Medulla oblongata (tissue), 1 donor: Measurements from ENCODE around the gene PDE4D.
"Not testable (repeated sequence)": the region's sequence is repeated elsewhere in the genome, so short reads cannot be mapped to it uniquely, and the experiment has no call there.

Experiments
- DNase-seq: peaks from one replicate; pipeline ENCODE4 v3.0.0-alpha.2; 2015; ENCODE audit errors: extremely low spot score

PDE4D gene

DNA sequence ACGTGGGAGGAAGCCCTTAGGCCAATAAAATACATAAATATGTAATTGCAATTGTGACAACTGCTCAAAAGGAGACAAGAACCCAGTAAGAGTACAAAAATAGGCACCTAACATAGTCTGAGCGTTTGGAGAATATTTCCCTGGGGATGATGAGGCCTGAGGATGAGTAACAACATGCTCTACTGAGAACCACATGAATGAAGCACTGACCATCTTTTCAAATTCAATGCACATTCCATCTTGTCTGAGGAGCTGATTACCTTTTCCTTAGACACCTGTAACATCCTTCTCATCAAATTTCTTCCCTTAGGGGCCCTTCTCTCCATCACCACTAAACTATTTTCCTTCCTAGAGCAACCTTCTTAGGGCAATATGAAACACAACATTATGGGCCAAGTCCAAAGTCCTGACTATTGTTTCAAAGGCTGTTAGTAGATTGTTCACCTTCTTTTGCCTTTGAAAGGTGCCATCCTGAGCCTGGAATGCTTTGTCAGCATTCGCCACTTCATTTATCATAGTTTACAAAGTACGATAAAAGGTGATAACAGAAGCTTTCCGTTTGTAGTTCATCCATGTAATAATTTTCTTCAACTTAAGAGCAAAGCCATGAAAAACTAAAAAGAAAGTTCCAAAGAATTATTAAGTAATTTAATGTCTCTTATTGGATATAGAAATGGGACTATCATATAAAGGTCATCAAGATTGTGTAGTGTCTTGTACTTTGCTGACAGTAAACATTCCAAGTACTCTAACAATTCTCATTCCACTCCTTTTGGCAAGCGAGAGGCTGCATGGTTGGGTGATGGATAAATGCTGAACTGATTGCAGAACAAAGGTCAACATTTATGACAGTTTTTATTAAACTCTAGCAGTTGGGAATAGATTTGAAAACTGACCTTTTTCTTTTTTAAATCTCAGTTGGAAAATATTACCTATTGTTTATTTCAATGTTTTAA is 471.3 kb downstream of the PDE4D start:
- DNase-seq, result no peak

DNA sequence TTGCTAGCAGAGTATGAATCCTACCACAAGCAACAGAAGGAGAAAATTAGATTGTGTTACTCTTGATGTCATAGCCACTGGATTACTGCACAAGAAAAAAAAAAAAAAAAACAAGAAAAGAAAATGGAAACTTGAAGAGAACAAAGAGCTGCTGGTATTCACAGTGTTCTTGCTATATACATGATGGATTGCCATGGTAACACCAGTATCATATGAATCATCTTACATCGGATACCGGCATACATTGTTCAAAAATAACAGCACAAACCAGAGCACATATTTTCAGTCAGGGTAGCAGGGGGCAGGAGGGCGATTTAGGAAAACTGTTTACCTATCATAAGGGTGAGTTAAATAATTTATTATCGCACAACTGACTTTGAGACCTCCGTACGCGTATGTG is 472.9 kb downstream of the PDE4D start:
- DNase-seq, result no peak

DNA sequence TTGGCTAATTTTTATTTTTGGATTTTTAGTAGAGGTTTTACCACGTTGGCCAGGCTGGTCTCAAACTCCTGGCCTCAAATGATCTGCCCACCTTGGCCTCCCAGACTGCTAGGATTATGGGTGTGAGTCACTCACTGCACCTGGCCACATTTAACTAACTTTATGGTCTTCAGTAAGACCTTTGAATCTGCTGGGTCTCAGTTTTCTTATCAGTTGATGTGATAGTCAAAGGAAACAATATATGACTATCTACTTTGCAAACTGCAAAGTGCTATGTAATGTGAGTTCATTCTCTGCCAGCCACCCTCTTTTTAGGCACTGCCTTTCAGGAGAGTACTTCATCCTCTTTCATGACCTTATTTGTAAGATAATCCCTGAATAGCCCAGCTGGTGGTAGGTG is 474.7 kb downstream of the PDE4D start:
- DNase-seq, result no peak

DNA sequence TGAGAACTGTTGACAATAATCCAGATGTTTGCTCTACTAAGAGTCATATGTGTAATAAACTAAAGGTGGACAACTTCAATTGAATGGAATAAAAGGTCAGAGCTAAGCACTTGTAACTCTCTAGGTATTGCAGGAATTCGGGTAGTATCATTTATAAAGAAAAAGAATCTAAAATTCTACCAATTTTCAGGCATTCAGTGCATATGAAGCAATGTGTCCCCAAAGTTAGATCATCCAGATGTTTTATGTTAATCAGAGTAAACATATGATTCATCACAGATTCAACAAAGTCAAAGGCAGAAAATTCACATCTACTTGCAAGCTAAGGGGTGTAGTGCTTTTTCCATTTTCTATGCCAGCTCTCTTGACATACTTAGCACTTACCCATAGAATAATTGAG is 477.1 kb downstream of the PDE4D start:
- no peak for DNase-seq

DNA sequence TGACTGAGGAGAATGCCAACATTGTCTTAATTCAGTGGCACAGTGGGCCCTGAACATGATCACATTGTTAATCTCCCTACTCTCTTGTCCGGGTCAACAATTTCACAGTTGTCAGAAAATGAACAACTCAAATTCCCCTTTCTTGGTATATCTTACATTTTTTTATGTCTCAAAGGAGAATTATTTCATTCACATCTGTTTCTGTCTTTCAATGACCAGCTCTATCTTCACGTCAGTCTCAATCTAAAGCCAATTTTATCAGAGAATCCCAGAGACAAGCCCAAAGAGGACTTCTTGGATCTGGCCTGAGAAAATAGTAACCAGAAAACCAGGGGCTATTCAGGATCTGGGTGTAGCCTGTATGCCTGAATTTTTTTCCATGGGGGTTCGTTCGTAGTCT is 477.5 kb downstream of the PDE4D start:
- no peak for DNase-seq

DNA sequence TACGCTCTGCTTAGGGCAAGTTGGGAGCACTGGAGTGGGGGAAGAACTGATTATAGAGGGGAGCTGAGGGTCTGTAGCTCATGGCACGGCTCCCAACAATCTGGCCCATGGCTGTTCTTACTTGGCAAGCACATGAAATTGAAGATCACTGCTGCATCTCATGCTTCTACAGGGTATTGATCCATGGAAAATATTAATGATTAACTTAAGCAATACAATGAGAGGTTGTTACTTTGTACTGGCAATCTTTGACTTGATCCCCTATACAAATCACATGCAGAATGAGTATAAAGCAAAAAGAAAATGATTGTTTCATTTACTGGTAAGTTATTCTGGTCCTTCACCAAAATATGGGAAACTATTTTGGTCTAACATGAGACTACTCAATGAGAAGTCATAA is 481.1 kb downstream of the PDE4D start:
- no peak for DNase-seq

DNA sequence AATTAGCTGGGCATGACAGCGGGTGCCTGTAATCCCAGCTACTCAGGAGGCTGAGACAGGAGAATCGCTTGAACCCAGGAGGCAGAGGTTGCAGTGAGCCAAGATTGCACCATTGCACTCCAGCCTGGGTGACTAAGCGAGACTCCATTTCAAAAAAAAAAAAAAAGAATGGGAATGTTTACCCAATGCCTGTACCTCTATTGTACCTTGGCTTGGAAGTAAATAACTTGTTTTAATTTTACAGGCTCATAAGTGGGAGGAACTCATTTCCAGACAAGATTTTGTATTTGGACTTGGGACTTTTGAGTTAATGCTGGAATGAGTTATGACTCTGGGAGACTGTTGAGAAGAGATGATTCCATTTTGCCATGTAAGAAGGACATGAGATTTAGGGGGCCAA is 484.5 kb downstream of the PDE4D start:
- DNase-seq, result not testable (repeated sequence)

DNA sequence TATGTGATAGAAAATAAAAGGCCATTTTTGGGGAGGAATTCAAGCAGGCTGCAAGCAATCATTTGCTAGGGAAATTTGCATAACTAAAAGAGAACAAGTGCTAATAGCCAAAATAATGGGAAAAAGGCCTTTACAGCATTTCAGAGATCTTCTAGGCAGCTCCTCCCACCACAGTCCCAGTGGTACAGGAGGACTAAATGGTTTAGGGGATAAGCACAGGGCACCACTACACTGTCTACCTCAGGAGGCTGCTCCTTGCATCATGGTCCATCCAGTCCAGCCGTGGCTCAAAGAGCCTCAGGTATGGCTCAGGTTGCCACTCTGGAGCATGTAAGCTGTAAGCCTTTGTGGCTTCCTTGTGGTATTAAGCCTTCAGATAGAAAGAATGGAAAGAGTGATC is 485.6 kb downstream of the PDE4D start:
- no peak for DNase-seq

DNA sequence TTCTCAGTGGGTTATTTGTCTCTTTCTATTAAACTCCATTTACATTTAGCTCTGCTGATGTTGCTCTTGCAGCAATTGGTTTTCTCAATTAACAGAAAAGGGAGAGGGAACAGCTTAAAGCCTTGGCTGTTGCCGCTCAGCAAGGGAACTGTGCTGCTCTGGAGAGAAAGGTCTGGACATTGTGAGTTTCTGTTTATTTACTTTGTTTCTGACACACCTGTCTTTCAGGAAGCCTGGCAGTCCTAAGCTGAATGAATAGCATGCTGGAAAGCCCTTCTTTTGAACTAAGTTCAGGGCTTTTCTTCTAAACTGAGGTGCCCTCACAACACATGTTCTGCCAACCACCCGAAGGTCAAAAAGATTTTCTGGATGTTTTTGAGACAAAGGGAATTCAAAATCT is 491.9 kb downstream of the PDE4D start:
- no peak for DNase-seq

DNA sequence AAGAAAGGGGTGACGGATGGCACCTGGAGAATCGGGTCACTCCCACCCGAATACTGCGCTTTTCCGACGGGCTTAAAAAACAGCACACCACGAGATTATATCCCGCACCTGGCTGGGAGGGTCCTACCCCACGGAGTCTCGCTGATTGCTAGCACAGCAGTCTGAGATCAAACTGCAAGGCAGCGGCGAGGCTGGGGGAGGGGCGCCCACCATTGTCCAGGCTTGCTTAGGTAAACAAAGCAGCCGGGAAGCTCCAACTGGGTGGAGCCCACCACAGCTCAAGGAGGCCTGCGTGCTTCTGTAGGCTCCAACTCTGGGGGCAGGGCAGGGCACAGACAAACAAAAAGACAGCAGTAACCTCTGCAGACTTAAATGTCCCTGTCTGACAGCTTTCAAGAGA is 498.6 kb downstream of the PDE4D start:
- not testable (repeated sequence) for DNase-seq

DNA sequence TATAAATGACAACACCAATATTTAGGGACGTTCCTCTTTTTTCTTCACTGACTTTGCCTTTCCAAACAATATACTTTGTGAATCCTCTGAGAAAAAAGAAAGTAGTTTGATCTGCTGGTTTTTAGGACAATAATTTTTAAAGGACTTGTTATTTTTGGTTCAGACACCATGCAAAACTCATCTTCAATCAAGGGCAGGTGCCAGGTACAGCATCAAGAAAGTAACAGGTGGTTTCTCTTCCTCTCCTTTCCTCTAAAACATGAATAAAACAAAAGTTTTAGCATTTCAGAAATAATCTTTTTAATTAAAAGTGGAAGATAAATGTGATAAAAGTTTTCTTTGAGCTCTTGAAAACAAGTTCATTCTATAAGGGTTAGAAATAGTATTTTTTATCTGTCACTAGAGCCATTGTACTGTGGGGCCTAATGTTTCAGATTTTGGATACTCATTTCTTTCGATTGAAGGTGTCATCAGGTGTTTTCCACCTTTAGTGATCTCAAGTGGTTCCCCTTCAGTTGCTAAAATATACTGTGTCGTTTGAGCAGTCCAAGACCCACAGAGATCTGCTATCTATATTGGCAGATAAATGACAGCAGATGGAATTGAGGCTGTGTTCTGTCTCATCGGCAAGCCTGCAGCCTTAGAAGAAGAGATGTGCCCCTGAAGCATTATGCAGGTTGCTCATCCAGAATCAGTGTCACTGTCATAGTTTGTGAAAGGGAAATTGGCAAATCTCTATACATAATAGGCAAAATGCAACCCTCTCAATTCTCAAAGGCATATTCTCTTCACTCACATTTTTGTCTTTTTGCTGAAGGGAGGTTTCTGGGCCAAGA is 499.7 kb downstream of the PDE4D start:
- no peak for DNase-seq

DNA sequence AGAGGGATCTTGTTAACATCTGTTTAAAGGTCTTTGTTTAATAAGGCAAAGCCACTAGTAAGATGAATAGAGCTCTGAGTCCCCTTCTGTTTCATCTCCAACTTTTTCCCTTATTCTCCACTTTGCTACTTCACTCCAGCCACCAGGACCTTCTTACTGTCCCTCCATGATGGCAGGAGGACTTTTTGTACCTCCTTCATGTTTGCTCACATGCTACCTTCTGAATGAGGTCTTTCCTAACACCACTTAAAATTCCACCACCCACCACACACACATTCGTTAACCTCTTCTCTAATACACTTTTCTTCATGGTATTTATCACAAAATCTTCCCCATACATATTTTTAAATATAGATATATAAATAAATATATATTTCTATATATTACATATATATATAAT is 501.9 kb downstream of the PDE4D start:
- no peak for DNase-seq

DNA sequence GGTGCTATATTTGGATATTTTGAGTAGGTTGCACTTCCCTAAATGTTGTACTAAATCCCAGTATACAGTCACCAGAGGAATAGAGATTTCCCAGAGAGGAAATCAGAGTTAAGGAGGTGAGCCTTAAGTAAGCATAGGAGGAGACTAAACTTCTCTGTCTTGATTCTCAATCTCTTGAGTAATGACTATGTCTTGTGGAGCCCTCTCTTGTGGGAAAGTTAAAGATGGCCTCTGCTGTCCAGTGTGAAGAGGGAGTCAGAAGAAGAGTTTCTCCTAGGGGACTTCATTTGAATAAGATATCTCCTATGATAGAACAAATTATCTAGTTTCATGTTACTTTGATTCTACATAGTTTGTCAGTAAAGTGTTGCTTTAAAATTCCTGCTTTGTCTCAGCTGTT is 502.5 kb downstream of the PDE4D start:
- DNase-seq, result no peak

DNA sequence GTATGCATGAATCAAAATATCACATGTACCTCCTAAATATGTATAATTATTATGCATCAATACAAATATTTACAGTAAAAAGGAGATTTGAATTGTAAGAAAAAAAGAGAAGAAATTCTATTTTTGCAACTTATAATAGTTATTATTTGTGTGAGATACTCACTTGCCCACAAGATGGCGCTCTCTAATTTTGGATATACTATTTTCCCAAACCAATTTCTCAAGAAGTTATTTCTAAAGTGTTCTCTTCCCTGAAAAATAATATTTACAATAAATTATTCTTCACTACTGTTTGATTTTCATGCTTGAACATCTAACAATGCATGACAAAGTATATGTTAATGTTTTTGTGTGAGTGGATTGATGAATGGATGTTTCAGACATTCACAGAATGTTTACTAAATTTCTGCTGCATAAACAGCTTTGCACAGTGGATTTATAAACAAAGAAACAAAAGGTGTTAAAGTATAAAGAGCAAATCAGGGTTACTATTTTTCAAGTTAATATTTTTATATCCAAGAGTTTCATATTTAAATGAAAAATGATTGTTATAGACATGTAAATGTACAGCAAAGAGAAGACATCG is 503.4 kb downstream of the PDE4D start:
- DNase-seq, result peak; percentile 65

DNA sequence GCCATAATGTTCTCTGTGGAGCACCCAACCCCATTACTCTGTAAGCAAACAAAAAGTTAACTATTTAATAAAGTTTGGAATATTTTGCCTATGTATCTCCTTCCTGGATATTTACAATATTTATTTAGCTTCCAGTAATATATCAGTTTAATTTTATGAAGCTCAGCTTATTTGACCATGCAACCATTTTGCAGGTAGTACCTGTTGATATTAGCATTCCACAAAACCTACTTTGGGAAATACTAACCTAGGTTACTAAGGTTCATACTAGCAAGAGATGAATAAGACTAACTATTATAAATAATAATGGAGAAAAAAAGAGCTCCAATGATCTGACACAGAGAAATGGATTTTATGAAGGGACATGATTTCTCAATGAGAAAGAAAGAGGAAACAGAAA is 506.4 kb downstream of the PDE4D start:
- DNase-seq, result no peak

DNA sequence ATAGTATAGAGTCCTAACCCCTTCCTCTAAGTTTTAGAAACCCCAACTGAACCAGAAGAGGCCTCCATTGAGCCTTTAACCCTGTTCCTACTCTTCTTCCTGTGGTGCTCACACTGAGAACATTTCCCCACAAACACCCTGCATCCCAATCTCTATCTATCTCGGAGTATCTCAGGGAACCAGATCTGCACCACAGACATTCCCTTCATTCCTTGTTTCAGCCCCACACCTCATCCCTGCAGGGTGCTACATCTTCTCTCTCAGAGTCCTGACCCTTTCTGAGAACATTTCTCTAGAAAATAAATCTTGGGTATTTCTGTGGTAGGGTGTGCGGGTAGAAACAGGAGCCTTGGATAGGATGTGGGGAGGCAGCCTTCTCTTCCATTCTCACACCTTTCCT is 507.8 kb downstream of the PDE4D start:
- DNase-seq, result no peak

DNA sequence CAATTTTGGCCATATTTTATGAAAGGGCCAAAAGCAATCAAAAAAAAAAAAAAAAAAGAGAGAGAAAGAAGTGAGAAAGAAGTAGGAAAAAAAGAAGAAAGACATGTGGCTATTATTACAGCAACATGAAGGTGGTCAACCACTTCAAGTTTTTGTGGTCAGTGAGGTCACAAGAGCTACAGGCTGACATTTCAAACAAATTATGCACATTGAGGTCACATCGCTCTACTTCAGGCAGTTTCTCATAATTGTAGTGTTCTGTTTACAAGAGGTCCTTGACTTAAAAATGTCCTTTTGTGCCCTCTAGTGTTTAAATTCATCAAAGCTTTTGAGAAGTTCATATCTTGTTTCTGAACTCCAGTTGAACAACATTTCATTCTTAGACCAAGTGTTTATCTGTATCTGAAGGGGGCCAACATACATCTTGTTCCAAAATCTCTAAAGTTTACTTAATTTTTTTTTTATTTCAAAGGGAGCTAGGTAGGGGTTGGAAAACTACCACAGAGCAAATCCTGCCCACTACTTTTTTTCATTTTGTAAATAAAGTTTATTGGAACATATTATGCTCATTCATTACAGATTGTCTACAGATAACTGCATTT is 513.1 kb downstream of the PDE4D start:
- DNase-seq, result peak; percentile 78

DNA sequence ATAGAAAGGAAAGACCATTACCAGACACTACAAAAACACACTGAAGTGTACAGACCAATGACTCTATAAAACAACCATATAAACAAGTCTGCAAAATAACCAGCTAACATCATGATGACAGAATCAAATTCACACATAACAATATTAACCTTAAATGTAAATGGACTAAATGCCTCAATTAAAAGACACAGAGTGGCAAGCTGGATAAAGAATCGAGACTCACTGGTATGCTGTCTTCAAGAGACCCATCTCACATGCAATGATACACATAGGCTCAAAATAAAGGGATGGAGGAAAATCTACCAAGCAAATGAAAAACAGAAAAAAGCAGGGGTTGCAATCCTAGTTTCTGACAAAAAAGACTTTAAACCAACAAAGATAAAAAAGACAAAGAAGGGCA is 519.5 kb downstream of the PDE4D start:
- DNase-seq, result not testable (repeated sequence)

DNA sequence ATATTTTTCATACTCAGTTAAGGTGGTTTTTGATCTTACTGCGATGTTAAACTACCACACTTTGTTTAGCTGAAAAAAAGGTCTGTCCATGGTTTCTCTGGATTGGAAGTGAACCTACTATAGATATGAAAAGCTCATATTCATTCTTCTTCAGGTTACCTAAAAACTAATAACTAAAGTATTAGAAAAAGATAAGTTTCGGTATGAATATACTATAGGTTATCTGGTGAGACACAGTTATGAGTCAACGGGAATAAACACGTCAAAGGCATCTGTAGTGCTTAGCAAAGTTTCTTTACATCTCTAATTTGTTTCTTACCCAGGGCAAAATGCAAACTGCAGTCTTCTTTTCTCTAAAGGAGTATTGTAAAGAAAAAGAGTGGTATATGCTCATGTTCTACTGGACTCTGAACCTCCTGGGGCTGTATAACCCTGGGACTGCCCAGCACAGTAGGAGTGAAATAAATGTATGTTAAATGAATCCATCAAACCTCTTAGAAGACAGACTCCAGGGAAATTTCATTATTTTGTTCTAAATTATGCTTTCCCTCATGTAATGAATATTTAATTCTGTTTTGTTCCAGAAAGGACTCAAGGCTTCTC is 521.9 kb downstream of the PDE4D start:
- no peak for DNase-seq

DNA sequence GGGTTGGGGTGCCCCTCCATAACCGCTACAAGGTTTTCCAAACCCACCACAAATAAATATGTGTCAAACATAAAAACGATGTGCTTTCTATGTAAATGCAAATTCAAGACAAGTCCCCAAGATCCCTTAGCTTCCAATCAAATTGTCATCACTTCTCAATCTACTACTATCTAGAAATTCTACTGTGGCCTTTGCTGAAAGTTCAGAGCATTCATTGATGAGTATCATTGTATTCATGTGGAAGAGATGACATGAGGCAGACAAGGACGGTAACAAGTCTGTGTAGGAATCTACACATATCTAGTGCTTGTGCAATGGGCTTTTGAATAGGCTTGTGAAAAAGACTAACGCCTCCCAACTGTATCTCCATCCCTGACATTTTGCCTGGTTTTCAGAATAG is 524.6 kb downstream of the PDE4D start:
- DNase-seq, result no peak

DNA sequence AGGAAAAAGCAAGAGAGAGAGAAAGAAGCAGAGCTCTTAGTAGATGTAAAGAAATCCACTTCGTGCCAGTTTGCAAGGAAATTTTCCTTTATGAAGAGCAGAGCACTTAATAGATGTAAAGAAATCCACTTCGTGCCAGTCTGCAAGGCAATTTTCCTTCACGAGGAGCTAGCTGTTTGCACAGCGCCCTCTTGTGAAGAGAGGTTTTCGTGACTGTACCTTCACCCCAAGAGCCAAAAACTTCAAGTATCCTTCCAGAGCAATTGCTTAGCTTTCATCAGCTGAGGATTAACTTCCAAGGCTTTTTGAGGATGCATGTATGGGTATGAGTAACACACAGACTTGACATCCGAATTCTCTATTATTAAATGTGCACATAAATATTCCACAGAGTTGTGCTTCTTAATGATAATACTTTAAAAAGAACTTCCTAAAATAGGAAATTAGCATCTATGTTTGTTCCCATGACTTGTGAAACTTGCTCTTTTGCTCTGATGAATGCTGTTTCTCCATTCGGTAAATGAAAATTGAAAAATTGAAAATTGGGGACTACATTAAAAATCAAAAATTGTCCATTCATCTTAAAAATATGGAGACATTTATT is 525.6 kb downstream of the PDE4D start:
- DNase-seq, result peak; percentile 88
